GM19025 (cell line): Measurements from ENCODE around the gene TSC22D1.

Experiments
- ATAC-seq: cut with Tn5 transposase; IDR thresholded peaks from one replicate; pipeline ENCODE4 v1.9.1; 2021; ENCODE audit warnings: mild to moderate bottlenecking, low read depth, moderate library complexity; ENCODE audit not compliant: unreplicated experiment

Gene TSC22D1

GRCh38 chr13:44412346-44412935 is 163.7 kb downstream of the TSC22D1 start:
- ATAC-seq: no peak

GRCh38 chr13:44411841-44412240 is 164.3 kb downstream of the TSC22D1 start:
- ATAC-seq: no peak

GRCh38 chr13:44410328-44410859 is 165.7 kb downstream of the TSC22D1 start:
- no peak for ATAC-seq

GRCh38 chr13:44409595-44409994 is 166.5 kb downstream of the TSC22D1 start:
- ATAC-seq: no peak

- no peak for ATAC-seq
Observed at GRCh38 chr13:44407891-44408290, 168.2 kb downstream of the TSC22D1 start.

GRCh38 chr13:44407379-44407778 is 168.8 kb downstream of the TSC22D1 start:
- no peak for ATAC-seq

GRCh38 chr13:44406617-44407016 is 169.5 kb downstream of the TSC22D1 start:
- ATAC-seq: no peak

GRCh38 chr13:44404261-44405132 is 171.6 kb downstream of the TSC22D1 start:
- no peak for ATAC-seq

GRCh38 chr13:44403461-44404056 is 172.6 kb downstream of the TSC22D1 start:
- no peak for ATAC-seq

GRCh38 chr13:44402899-44403445 is 173.2 kb downstream of the TSC22D1 start:
- no peak for ATAC-seq

GRCh38 chr13:44401577-44401976 is 174.6 kb downstream of the TSC22D1 start:
- no peak for ATAC-seq

- ATAC-seq: no peak
Observed at GRCh38 chr13:44400736-44401135, 175.4 kb downstream of the TSC22D1 start.

- ATAC-seq: no peak
Observed at GRCh38 chr13:44399074-44399473, 177.1 kb downstream of the TSC22D1 start.

- ATAC-seq: no peak
Observed at GRCh38 chr13:44398606-44399005, 177.5 kb downstream of the TSC22D1 start.

GRCh38 chr13:44397766-44398223 is 178.3 kb downstream of the TSC22D1 start:
- ATAC-seq: no peak

- ATAC-seq: no peak
Observed at GRCh38 chr13:44396701-44397580, 179.2 kb downstream of the TSC22D1 start.

GRCh38 chr13:44395976-44396694 is 180.0 kb downstream of the TSC22D1 start:
- no peak for ATAC-seq

- no peak for ATAC-seq
Observed at GRCh38 chr13:44394658-44395057, 181.5 kb downstream of the TSC22D1 start.

GRCh38 chr13:44393391-44393790 is 182.7 kb downstream of the TSC22D1 start:
- ATAC-seq: no peak
